Activated naive CD4-positive, alpha-beta T cell treated with anti-CD3 and anti-CD28 coated beads for 36 hours (primary cell): Measurements from ENCODE around the gene ITPRIPL1. TPM values are rescaled to one million over a fixed set of nuclear protein-coding genes. Genes with fewer than 3 reads are reported as not detected.

Experiments used
- CTCF ChIA-PET: fragments of 350-600 bp; sonication (Branson Sonifier 250); formaldehyde crosslinking; loops from one replicate; lab custom pipeline; 2021; ENCODE audit warnings: antibody characterized with exemption; lab: Charles Lee
- DNase-seq: peaks from one replicate; pipeline ENCODE4 v3.0.0-alpha.2; 2020
- H3K27ac Mint-ChIP-seq: one replicate; pipeline ENCODE4 v1.8.0; 2021; ENCODE audit warnings: mild to moderate bottlenecking, mixed read lengths
- H3K27me3 Mint-ChIP-seq: one replicate; pipeline ENCODE4 v1.8.0; 2021; ENCODE audit warnings: low read depth, mixed read lengths
- H3K36me3 Mint-ChIP-seq: one replicate; pipeline ENCODE4 v1.8.0; 2021; ENCODE audit warnings: low read depth, mixed read lengths
- H3K4me1 Mint-ChIP-seq: one replicate; pipeline ENCODE4 v1.8.0; 2021; ENCODE audit warnings: low read depth, mixed read lengths
- H3K4me3 Mint-ChIP-seq: one replicate; pipeline ENCODE4 v1.8.0; 2021; ENCODE audit warnings: mild to moderate bottlenecking, moderate library complexity, mixed read lengths
- H3K9me3 Mint-ChIP-seq: one replicate; pipeline ENCODE4 v1.8.0; 2021; ENCODE audit warnings: mixed read lengths
- intact Hi-C: fragments of 100-400 bp; cut with micrococcal nuclease; formaldehyde crosslinking; loops from one replicate; pipeline ENCODE4 v1.15.1; 2023
- total RNA-seq, 2 experiments: library from RNA; stranded (reverse); gene quantifications; one replicate each; pipeline ENCODE4 v1.2.3, GENCODE V29; 2021

Gene ITPRIPL1
- total RNA-seq, 2 experiments from 2014 or later, result 13.3 to 13.4 TPM

DNA sequence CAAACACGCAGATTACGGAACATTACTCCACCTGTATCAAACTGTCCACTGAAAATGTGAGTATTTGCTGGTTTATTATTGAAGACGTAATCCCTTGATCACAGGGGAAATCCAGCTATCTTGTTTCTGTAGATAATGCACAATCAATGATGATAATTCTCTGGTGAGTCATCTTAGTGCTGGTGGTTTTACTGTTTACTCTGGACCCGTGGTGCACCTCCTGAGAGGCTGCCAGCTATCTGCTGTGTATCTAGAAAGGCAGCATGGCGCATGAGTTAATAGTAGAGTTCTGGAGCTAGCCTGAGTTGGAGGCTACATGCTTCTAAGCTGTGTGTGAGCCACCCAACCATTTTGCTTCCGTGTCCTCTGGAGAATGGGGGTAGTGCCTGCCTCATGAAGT is 17.0 kb downstream of the ITPRIPL1 start:
- no peak overlapping the region for H3K4me3 Mint-ChIP-seq
- no peaks in the 10 kb centered on the region for H3K27me3 Mint-ChIP-seq
- CTCF ChIA-PET, result no interaction called here
- H3K27ac Mint-ChIP-seq, result no peak overlapping the region
- intact Hi-C loops, result loop anchor here (1.0 kb wide), 1 partner anchor 186 kb away; no protein-coding TSS in a partner anchor
- H3K4me1 Mint-ChIP-seq, result peaks cover 38% of the 10 kb centered on the region
- H3K36me3 Mint-ChIP-seq, result peaks cover 74% of the 10 kb centered on the region
- H3K9me3 Mint-ChIP-seq, result no peaks in the 10 kb centered on the region
- DNase-seq, result peak; percentile 44

GRCh38 chr2:96344011-96344410 is 18.9 kb downstream of the ITPRIPL1 start:
- intact Hi-C loops, result no loop called here

DNA sequence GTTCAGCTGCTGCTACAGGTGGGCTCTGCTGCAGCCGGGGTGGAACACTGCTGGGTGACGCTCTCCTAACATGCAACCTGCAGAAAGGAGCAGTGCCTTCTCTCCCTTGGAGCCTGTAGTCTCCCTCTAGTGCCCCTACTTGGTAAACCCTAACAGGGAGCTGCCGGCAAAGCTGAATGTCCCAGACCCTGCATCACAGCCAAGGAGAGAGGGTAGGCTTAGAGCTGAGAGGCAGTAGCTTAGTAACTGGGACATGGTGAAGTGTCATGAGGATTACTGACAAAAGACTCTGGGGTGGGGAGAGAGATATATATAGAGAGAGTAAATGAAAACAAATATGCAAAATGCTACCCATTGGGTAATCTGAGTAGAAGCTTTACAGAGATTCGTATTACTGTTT is 20.3 kb downstream of the ITPRIPL1 start:
- peaks cover 20% of the 10 kb centered on the region for H3K4me1 Mint-ChIP-seq
- no peak overlapping the region for H3K4me3 Mint-ChIP-seq
- CTCF ChIA-PET, result interaction anchor here (0.6 kb wide), 2 partner anchors 11 to 56 kb away, joined by 3 read pairs; no protein-coding TSS in a partner anchor
- peaks cover 84% of the 10 kb centered on the region for H3K36me3 Mint-ChIP-seq
- no peaks in the 10 kb centered on the region for H3K9me3 Mint-ChIP-seq
- peak; percentile 8 for DNase-seq
- H3K27me3 Mint-ChIP-seq, result no peaks in the 10 kb centered on the region
- H3K27ac Mint-ChIP-seq, result no peak overlapping the region
- intact Hi-C loops, result no loop called here

More at GRCh38 chr2:96344011-96344410, 18.9 kb downstream of the ITPRIPL1 start:
- no peak overlapping the region for H3K27ac Mint-ChIP-seq
- peaks cover 77% of the 10 kb centered on the region for H3K36me3 Mint-ChIP-seq
- H3K9me3 Mint-ChIP-seq, result no peaks in the 10 kb centered on the region
- CTCF ChIA-PET, result no interaction called here
- peaks cover 29% of the 10 kb centered on the region for H3K4me1 Mint-ChIP-seq
- H3K4me3 Mint-ChIP-seq, result no peak overlapping the region
- peak; percentile 17 for DNase-seq
- no peaks in the 10 kb centered on the region for H3K27me3 Mint-ChIP-seq

GRCh38 chr2:96345868-96346462 is 20.8 kb downstream of the ITPRIPL1 start:
- H3K27me3 Mint-ChIP-seq, result no peaks in the 10 kb centered on the region
- DNase-seq, result no peak
- no peak overlapping the region for H3K27ac Mint-ChIP-seq
- peaks cover 15% of the 10 kb centered on the region for H3K4me1 Mint-ChIP-seq
- intact Hi-C loops, result no loop called here
- CTCF ChIA-PET, result interaction anchor here (0.6 kb wide), 2 partner anchors 10 to 55 kb away, joined by 3 read pairs; no protein-coding TSS in a partner anchor
- H3K4me3 Mint-ChIP-seq, result no peak overlapping the region
- H3K36me3 Mint-ChIP-seq, result peaks cover 86% of the 10 kb centered on the region
- no peaks in the 10 kb centered on the region for H3K9me3 Mint-ChIP-seq

- H3K27me3 Mint-ChIP-seq, result no peaks in the 10 kb centered on the region
- H3K27ac Mint-ChIP-seq, result no peak overlapping the region
- CTCF ChIA-PET, result no interaction called here
- peaks cover under 1% of the 10 kb centered on the region for H3K4me1 Mint-ChIP-seq
- peaks cover 82% of the 10 kb centered on the region for H3K36me3 Mint-ChIP-seq
- intact Hi-C loops, result no loop called here
- H3K4me3 Mint-ChIP-seq, result no peak overlapping the region
- no peak for DNase-seq
- no peaks in the 10 kb centered on the region for H3K9me3 Mint-ChIP-seq
Measured at GRCh38 chr2:96347395-96347794, 22.3 kb downstream of the ITPRIPL1 start.

GRCh38 chr2:96353032-96353561 is 28.0 kb downstream of the ITPRIPL1 start:
- Mint-ChIP-seq H3K36me3 (peaks cover 78% of the 10 kb centered on the region), H3K4me3 (no peak overlapping the region), H3K27ac (no peak overlapping the region), H3K9me3 (no peaks in the 10 kb centered on the region), H3K27me3 (no peaks in the 10 kb centered on the region), H3K4me1 (no peaks in the 10 kb centered on the region)
- CTCF ChIA-PET, result no interaction called here
- intact Hi-C loops, result no loop called here
- DNase-seq, result no peak

DNA sequence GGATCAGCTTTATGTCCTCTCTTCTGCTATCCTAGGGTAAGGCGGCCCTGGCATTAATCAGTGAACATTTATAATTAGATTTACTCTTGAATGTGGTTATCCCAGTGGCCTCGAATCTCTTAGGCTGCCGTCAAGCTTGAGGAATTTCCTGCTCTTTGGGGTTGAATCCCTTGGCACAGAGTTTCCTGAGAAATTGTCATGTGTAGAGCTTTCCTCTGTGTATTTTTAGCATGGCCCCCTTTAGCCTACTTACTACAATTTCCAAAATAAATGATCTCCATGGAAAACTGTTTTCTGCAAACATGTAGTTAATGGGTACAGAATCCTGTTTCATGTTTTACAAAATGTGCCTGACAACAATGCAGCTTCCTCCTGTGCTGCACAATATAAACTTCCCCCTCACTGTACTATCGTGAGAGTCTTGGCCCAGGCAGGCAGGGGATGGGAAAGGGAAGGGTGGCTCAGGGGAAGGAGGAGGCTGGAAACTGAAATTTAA is 28.5 kb downstream of the ITPRIPL1 start:
- no peak overlapping the region for H3K4me3 Mint-ChIP-seq
- no peak overlapping the region for H3K27ac Mint-ChIP-seq
- H3K27me3 Mint-ChIP-seq, result no peaks in the 10 kb centered on the region
- H3K9me3 Mint-ChIP-seq, result no peaks in the 10 kb centered on the region
- H3K4me1 Mint-ChIP-seq, result no peaks in the 10 kb centered on the region
- H3K36me3 Mint-ChIP-seq, result peaks cover 79% of the 10 kb centered on the region
- intact Hi-C loops, result no loop called here
- CTCF ChIA-PET, result no interaction called here
- DNase-seq, result no peak

- no peak overlapping the region for H3K4me3 Mint-ChIP-seq
- intact Hi-C loops, result no loop called here
- CTCF ChIA-PET, result no interaction called here
- no peak overlapping the region for H3K27ac Mint-ChIP-seq
- peak; percentile 6 for DNase-seq
- no peaks in the 10 kb centered on the region for H3K9me3 Mint-ChIP-seq
- peaks cover 77% of the 10 kb centered on the region for H3K36me3 Mint-ChIP-seq
- no peaks in the 10 kb centered on the region for H3K27me3 Mint-ChIP-seq
- H3K4me1 Mint-ChIP-seq, result no peaks in the 10 kb centered on the region
Measured at GRCh38 chr2:96354492-96354891, 29.4 kb downstream of the ITPRIPL1 start.

GRCh38 chr2:96356889-96357288 is 31.8 kb downstream of the ITPRIPL1 start:
- intact Hi-C loops, result no loop called here
- DNase-seq, result no peak
- CTCF ChIA-PET, result no interaction called here
- no peak overlapping the region for H3K27ac Mint-ChIP-seq
- H3K4me1 Mint-ChIP-seq, result no peaks in the 10 kb centered on the region
- H3K36me3 Mint-ChIP-seq, result peaks cover 72% of the 10 kb centered on the region
- no peaks in the 10 kb centered on the region for H3K27me3 Mint-ChIP-seq
- H3K4me3 Mint-ChIP-seq, result no peak overlapping the region
- H3K9me3 Mint-ChIP-seq, result no peaks in the 10 kb centered on the region

GRCh38 chr2:96359310-96359709 is 34.2 kb downstream of the ITPRIPL1 start:
- no peaks in the 10 kb centered on the region for H3K9me3 Mint-ChIP-seq
- H3K27ac Mint-ChIP-seq, result no peak overlapping the region
- H3K4me1 Mint-ChIP-seq, result no peaks in the 10 kb centered on the region
- DNase-seq, result peak; percentile 42
- no peaks in the 10 kb centered on the region for H3K27me3 Mint-ChIP-seq
- intact Hi-C loops, result loop anchor here (1.0 kb wide), 1 partner anchor 149 kb away; no protein-coding TSS in a partner anchor
- CTCF ChIA-PET, result interaction anchor here (0.6 kb wide), 1 partner anchor 200 kb away, joined by 3 read pairs; no protein-coding TSS in a partner anchor
- H3K36me3 Mint-ChIP-seq, result peaks cover 69% of the 10 kb centered on the region
- no peak overlapping the region for H3K4me3 Mint-ChIP-seq

DNA sequence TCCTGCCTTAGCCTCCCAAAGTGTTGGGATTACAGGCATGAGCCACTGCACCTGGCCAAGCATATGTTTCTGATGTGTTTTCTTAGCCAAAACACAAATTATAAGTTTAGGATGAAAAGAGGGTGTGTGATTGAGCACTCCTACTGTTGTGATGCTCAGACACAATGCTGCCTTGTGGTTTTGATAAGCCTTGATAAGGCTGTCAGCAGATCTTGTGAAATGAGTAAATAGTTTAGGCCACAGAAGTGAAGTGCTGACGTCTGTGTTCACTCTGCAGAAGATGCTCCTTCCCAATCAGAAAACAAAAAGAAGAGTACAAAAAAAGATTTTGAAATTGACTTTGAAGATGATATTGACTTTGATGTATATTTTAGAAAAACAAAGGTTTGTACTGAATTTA is 34.7 kb downstream of the ITPRIPL1 start:
- Mint-ChIP-seq H3K4me3 (no peak overlapping the region), H3K36me3 (peaks cover 69% of the 10 kb centered on the region), H3K27me3 (no peaks in the 10 kb centered on the region), H3K27ac (no peak overlapping the region), H3K4me1 (no peaks in the 10 kb centered on the region), H3K9me3 (no peaks in the 10 kb centered on the region)
- intact Hi-C loops, result loop anchor here (1.0 kb wide), 1 partner anchor 148 kb away; no protein-coding TSS in a partner anchor
- DNase-seq, result no peak
- CTCF ChIA-PET, result interaction anchor here (0.6 kb wide), 1 partner anchor 199 kb away, joined by 3 read pairs; no protein-coding TSS in a partner anchor

GRCh38 chr2:96361751-96362150 is 36.6 kb downstream of the ITPRIPL1 start:
- DNase-seq, result no peak
- Mint-ChIP-seq H3K27ac (no peak overlapping the region), H3K4me3 (no peak overlapping the region), H3K4me1 (no peaks in the 10 kb centered on the region), H3K9me3 (no peaks in the 10 kb centered on the region), H3K27me3 (no peaks in the 10 kb centered on the region), H3K36me3 (peaks cover 73% of the 10 kb centered on the region)
- CTCF ChIA-PET, result interaction anchor here (0.7 kb wide), 1 partner anchor 290 kb away, joined by 3 read pairs; no protein-coding TSS in a partner anchor
- intact Hi-C loops, result no loop called here

GRCh38 chr2:96369186-96369585 is 44.1 kb downstream of the ITPRIPL1 start:
- H3K4me3 Mint-ChIP-seq, result no peak overlapping the region
- intact Hi-C loops, result no loop called here
- no peaks in the 10 kb centered on the region for H3K4me1 Mint-ChIP-seq
- H3K36me3 Mint-ChIP-seq, result peaks cover 81% of the 10 kb centered on the region
- DNase-seq, result no peak
- H3K27me3 Mint-ChIP-seq, result no peaks in the 10 kb centered on the region
- CTCF ChIA-PET, result no interaction called here
- H3K9me3 Mint-ChIP-seq, result no peaks in the 10 kb centered on the region
- H3K27ac Mint-ChIP-seq, result no peak overlapping the region
